CD4-positive, alpha-beta T cell treated with Interleukin-4 for 1 hour (primary cell): ENCODE measurements around the gene ABAT.
A peak's percentile ranks its signal among the peaks of the same experiment; 100 is the strongest.
"Not testable (repeated sequence)": the region's sequence is repeated elsewhere in the genome, so short reads cannot be mapped to it uniquely, and the experiment has no call there.

Source experiments
- DNase-seq, 2 donors: peaks; one replicate each; pipeline ENCODE4 v3.0.0-alpha.2; 2020 to 2022

ABAT gene

GRCh38 chr16:8788578-8789172 is 114.3 kb downstream of the ABAT start:
- DNase-seq = no peak

GRCh38 chr16:8795091-8795490 is 120.7 kb downstream of the ABAT start:
- no peak for DNase-seq

GRCh38 chr16:8795818-8796217 is 121.4 kb downstream of the ABAT start:
- DNase-seq = no peak

GRCh38 chr16:8796469-8797363 is 122.3 kb downstream of the ABAT start:
- no peak for DNase-seq

DNA sequence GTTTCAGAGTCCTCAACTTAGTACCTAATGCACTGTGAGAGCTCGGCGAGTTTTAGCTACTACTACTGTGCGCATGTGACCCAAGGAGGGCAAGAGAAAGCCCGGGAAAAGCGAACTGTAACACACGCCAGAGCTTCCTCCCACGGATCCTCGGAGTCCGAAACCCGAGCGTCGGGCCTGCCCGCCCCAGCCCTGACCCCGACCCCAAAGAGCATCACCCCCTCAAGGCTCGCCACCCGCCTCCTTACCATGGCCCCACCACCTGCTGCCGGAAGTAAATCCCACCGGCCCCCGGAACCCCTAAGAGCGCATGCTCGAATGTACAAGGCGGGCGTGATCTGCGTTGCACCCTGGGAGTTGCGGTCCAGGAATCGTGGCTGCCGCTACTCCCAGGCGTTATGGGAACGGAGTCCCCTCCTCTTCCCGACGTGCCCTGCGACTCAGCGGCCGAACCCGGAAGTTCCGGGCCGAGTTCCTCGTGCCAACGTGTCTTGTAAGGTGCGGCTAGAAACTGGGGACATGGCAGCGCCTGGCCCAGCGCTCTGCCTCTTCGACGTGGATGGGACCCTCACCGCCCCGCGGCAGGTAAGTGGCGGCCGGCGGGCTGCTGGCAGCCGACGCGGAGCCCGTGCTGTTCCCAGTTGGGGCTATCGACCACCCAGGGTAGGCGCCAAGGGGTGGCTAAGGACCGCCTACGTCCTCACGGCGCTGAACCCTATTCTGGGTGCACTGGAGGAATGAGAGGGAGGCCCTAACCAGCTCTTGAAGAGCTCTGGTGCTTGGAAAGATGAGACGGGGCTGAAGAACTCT is 123.2 kb downstream of the ABAT start, which contains the start of the genes PMM2 and TMEM186:
PMM2 (plus strand) TSS at position 476 of the 810 bp plus-strand sequence; CDS start at position 520, 44 bp downstream.
TMEM186 (minus strand) TSS at position 276 of the 810 bp plus-strand sequence; CDS start at position 251, 25 bp downstream.
- DNase-seq = peak; percentile 95 to 96

DNA sequence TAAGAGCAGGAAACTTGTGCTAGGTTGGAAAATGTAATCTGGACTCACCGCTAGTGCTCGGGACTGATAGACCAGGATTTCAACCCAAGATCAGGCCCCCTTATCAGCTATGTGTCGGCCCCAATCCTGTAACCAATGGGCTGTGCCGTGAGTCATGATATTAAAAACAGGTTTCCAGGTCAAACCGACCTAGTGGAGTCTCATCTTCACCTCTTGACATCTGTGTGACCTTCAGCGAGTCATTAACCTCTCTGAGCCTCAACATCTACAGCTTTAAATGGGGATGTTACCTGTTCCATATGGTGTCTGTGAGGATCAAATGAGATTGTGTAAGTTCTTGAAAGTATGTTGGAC is 123.7 kb downstream of the ABAT start:
- no peak for DNase-seq

GRCh38 chr16:8798535-8799157 is 124.2 kb downstream of the ABAT start:
- peak in 1 of 2 donors; percentile 1 for DNase-seq

DNA sequence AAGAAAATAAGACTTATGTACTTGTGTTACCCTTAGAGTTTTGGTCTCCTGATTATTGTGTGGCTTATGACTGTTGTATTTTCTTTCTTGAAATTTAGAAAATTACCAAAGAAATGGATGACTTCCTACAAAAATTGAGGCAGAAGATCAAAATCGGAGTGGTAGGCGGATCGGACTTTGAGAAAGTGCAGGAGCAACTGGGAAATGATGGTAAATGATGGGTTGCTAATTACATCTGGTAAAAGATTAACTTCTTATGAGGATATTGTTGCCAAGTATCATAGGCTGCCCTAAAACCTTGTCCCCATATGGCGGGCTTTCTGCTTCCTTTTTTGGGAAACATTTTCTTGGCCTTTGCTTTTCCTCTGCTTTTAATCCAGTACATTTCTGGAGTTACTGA is 127.3 kb downstream of the ABAT start:
- DNase-seq = no peak

DNA sequence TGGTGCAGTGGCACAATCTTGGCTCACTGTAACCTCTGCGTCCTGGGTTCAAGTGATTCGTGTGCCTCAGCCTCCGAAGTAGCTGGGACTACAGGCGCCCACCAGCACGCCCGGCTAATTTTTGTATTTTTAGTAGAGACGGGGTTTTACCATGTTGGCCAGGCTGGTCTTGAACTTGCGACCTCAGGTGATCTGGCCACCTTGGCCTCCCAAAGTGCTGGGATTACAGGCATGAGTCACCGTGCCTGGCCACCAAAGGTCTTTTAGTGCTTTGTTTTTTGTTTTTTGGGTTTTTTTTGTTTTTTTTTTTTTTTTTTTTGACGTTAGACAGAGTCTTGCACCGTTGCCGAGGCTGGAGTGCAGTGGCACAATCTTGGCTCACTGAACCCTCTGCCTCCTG is 129.3 kb downstream of the ABAT start:
- not testable (repeated sequence) for DNase-seq

DNA sequence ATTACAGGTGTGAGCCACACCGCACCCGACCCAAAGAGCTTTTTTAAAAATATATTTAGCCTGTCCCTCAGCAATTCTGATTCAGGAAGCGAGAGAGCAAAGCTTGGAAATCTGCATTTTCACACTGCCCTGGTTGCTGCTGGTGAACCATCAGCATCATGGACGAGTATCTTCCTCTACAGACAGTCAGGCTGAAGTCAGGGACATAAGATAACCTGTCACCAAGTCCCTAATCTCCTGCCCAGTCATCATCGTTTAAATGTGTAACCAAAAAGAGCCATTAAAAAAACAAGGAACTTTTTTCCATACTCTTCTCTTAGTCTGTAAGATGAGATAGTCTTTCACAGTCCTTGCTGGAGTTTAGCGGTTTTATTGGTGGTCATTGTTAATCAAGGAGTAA is 129.9 kb downstream of the ABAT start:
- DNase-seq = no peak

DNA sequence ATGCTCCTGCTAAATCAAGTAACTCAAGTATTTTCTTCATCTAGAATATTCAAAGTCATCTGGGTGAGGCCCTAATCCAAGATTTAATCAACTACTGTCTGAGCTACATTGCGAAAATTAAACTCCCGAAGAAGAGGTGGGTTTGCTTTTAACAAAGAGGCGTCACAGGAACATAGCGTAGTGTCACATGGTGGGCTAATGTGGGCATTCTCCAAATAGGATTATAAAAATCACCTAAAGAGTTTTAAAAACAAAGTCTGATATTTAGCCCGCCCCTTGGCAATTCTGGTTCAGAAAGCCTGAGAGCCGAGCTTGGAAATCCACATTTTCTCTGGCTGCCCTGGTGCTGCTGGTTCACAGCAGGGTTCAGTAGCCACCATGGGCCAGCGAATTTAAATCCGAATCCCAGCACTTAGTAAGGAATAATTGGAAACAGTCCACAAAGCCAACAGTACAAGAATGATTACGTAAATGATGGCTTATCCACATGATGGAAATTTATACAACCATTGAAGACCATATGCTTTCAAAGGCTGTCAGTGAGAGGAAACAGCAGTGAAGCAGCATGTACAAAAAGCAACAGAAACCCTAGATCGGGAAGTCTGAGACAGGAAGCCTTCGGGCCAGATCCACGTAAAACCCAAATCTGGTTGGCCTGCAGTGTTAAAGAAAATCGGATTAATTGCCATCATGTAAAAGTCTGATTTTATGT is 132.0 kb downstream of the ABAT start:
- no peak for DNase-seq

GRCh38 chr16:8807189-8807588 is 132.8 kb downstream of the ABAT start:
- DNase-seq = no peak

- DNase-seq = no peak
Observed at GRCh38 chr16:8808009-8808408, 133.6 kb downstream of the ABAT start.

GRCh38 chr16:8808613-8809353 is 134.4 kb downstream of the ABAT start:
- no peak for DNase-seq

GRCh38 chr16:8812162-8812843 is 137.9 kb downstream of the ABAT start:
- no peak for DNase-seq

DNA sequence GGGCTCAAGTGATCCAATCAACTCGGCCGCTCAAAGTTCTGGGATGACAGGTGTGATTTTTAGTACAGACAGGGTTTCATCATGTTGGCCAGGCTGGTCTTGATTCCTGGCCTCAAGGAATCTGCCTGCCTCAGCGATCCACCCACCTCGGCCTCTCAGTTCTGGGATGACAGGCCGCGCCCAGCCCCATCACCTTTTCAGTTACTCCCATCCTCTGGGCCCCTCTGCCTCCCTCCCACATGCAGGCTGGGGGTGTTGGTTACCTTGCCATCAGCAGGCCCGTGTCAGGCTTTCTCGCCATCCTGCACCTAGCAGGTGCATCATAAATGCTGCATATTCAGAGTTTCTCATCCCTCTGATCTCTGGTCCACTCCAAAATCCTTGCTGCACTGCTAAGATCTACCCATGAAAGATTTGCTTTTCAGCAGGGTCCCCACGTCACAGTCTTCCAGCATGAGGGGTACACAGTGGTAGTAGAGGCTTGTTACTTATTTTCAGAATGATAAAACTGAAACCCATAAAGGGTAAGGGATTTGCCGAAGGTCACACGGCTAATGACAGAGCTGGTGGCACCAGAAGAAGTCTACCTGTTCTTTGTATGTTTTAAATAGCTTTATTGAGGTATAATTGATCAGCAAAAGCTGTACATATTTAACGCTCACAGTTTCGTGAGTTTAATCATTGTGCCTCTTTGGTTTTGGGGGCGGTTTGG is 139.8 kb downstream of the ABAT start:
- DNase-seq = no peak

DNA sequence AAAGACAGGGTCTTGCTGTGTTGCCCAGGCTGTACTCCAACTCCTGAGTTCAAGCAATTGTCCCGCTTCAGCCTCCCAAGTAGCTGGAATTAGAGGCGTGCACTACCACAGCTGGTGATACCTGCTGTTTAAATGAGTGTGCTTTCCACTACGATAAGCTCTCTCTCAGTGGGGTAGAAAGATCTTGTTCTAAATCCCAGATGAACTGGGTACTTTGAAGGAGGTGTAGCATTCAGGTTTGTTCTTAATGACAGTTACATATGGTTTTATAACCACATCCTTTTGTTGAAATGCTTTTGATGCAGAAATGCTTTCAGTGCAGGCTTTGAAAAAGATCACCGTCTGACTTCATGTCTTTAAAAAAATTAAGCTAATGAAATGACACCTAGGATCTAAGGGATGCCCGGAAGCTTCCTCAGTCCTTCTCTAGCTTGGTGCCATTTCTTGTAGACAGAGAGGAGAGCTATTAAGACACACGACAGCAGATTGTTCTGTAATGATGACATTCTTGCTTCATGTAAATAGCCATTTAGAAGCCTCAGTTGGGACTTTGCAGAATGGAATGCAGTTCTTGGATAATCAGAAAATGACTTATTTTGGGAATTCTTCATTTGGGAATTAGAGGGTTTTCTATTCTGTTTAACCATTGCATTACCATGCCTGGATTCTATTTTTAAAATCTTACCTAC is 142.7 kb downstream of the ABAT start:
- peak in 1 of 2 donors; percentile 20 for DNase-seq

GRCh38 chr16:8818504-8819270 is 144.3 kb downstream of the ABAT start:
- DNase-seq = no peak
